CD14-positive monocyte (primary cell): ENCODE measurements around the gene SDK1. TPM values are rescaled to one million over a fixed set of nuclear protein-coding genes. Genes with fewer than 3 reads are reported as not detected.

Experiments
- DNase-seq, 3 donors: peaks; one replicate each; pipeline ENCODE4 v3.0.0-alpha.2; 2011 to 2022
- H2AFZ ChIP-seq: 2 replicates; pipeline ENCODE4 v1.6.0; 2012; ENCODE audit warnings: mild to moderate bottlenecking, low read depth, low read length, inconsistent platforms; ENCODE audit not compliant: insufficient read depth, poor library complexity, severe bottlenecking
- H3K27ac ChIP-seq, 2 donors: 1 replicate in 1 of 2; 2 replicates in 1 of 2; pipeline ENCODE4 v1.5.1; 2012 to 2013; ENCODE audit warnings: low read length in 2 of 2, control low read depth in 1 of 2, inconsistent platforms in 1 of 2, low read depth in 1 of 2, mild to moderate bottlenecking in 1 of 2
- H3K27me3 ChIP-seq, 2 donors: one replicate each; pipeline versions ENCODE4 v1.6.0 to v1.6.1; 2011 to 2013; ENCODE audit warnings: low read length in 2 of 2; ENCODE audit not compliant: control insufficient read depth in 2 of 2, insufficient read depth in 2 of 2
- H3K36me3 ChIP-seq, 2 donors: replicated peaks in 1 of 2; 1 replicate in 1 of 2; 2 replicates in 1 of 2; pipeline versions ENCODE4 v1.5.1 to v1.6.1; 2012 to 2013; ENCODE audit warnings: low read length in 2 of 2, control low read depth in 1 of 2, inconsistent platforms in 1 of 2, mild to moderate bottlenecking in 1 of 2; ENCODE audit not compliant: insufficient read depth in 2 of 2, control insufficient read depth in 1 of 2
- H3K4me1 ChIP-seq, 2 donors: 1 replicate in 1 of 2; 2 replicates in 1 of 2; pipeline versions ENCODE4 v1.5.1 to v1.6.1; 2012 to 2013; ENCODE audit warnings: low read length in 2 of 2, control low read depth in 1 of 2, inconsistent platforms in 1 of 2, mild to moderate bottlenecking in 1 of 2, moderate library complexity in 1 of 2; ENCODE audit not compliant: insufficient read depth in 2 of 2, control insufficient read depth in 1 of 2
- H3K4me2 ChIP-seq: replicated peaks from 2 replicates; pipeline ENCODE3; 2012; ENCODE audit warnings: low read length, moderate library complexity, mild to moderate bottlenecking; ENCODE audit not compliant: poor library complexity, severe bottlenecking; ENCODE audit errors: extremely low read depth
- H3K4me3 ChIP-seq, 3 experiments: fragments of 200-600 bp in 1 of 3; sonication (generic) in 1 of 3; replicated peaks in 1 of 3; 1 replicate in 2 of 3; 2 replicates in 1 of 3; pipeline ENCODE4 v1.5.1; 2011 to 2013; ENCODE audit warnings: low read length in 3 of 3, mild to moderate bottlenecking in 3 of 3, control low read depth in 2 of 3, low read depth in 2 of 3, inconsistent platforms in 1 of 3, moderate library complexity in 1 of 3
- H3K79me2 ChIP-seq: 2 replicates; pipeline ENCODE4 v1.6.0; 2012; ENCODE audit warnings: mild to moderate bottlenecking, control low read depth, inconsistent platforms, low read length, moderate library complexity; ENCODE audit not compliant: insufficient read depth
- H3K9ac ChIP-seq: 2 replicates; pipeline ENCODE4 v1.6.0; 2017; ENCODE audit warnings: low read length, mild to moderate bottlenecking; ENCODE audit not compliant: insufficient read depth, poor library complexity, severe bottlenecking
- H3K9me3 ChIP-seq, 2 donors: replicated peaks in 1 of 2; 1 replicate in 1 of 2; 2 replicates in 1 of 2; pipeline versions ENCODE4 v1.5.1 to v1.6.1; 2012 to 2013; ENCODE audit warnings: low read length in 2 of 2, control low read depth in 1 of 2; ENCODE audit not compliant: control insufficient read depth in 1 of 2, insufficient read depth in 1 of 2
- H4K20me1 ChIP-seq: 2 replicates; pipeline ENCODE4 v1.6.0; 2012; ENCODE audit warnings: mild to moderate bottlenecking, low read length, control low read depth, moderate library complexity; ENCODE audit not compliant: insufficient read depth
- H3K27ac Mint-ChIP-seq, 7 donors: one replicate each; pipeline ENCODE4 v1.8.0; 2020; ENCODE audit warnings: mild to moderate bottlenecking in 7 of 7, mixed read lengths in 7 of 7, moderate library complexity in 6 of 7, inconsistent platforms in 2 of 7
- H3K27me3 Mint-ChIP-seq, 3 donors: one replicate each; pipeline ENCODE4 v1.8.0; 2021 to 2022; ENCODE audit warnings: low read depth in 3 of 3, mild to moderate bottlenecking in 3 of 3, mixed read lengths in 3 of 3, moderate library complexity in 3 of 3, inconsistent platforms in 1 of 3
- H3K36me3 Mint-ChIP-seq, 2 donors: one replicate each; pipeline ENCODE4 v1.8.0; 2020; ENCODE audit warnings: mixed read lengths in 2 of 2, inconsistent platforms in 1 of 2, mild to moderate bottlenecking in 1 of 2
- H3K4me1 Mint-ChIP-seq: one replicate; pipeline ENCODE4 v1.8.0; 2020; ENCODE audit warnings: mild to moderate bottlenecking, mixed read lengths
- H3K4me3 Mint-ChIP-seq, 2 donors: one replicate each; pipeline ENCODE4 v1.8.0; 2020; ENCODE audit warnings: mild to moderate bottlenecking in 2 of 2, mixed read lengths in 2 of 2, moderate library complexity in 1 of 2
- H3K9me3 Mint-ChIP-seq, 7 donors: one replicate each; pipeline ENCODE4 v1.8.0; 2020 to 2022; ENCODE audit warnings: mixed read lengths in 7 of 7, mild to moderate bottlenecking in 6 of 7, moderate library complexity in 6 of 7, inconsistent platforms in 2 of 7
- WGBS: methylation state at CpG from one replicate; pipeline ENCODE4 v1.1.5; 2013; ENCODE audit warnings: missing lambda C conversion rate; ENCODE audit not compliant: insufficient coverage; 5-methylcytosine and 5-hydroxymethylcytosine counted together
- intact Hi-C, 2 donors: fragments of 100-400 bp; cut with micrococcal nuclease; formaldehyde crosslinking; loops; one replicate each; pipeline versions ENCODE4 v1.15.0 to v1.15.1; 2023
- polyA plus RNA-seq, 3 donors: library from polyadenylated mRNA; depleted of rRNA in 1 of 3; unstranded in 2 of 3; stranded (reverse) in 1 of 3; fragments of 300-500 nt in 2 of 3; fragments of >200 nt in 1 of 3; fragmentation: Illumina TruSeq in 2 of 3; gene quantifications; 1 replicate in 2 of 3; 2 replicates in 1 of 3; pipeline ENCODE4 v1.2.3, GENCODE V29; 2012 to 2021
- TF ChIP-seq, protein P1 (sequence below): fragments of 200-600 bp; IDR thresholded peaks from one replicate; pipeline ENCODE4 v1.8.0; 2022; ENCODE audit warnings: antibody characterized with exemption, mild to moderate bottlenecking

The SDK1 gene
- polyA plus RNA-seq, 3 donors: 0.01 TPM; not detected in 2

DNA sequence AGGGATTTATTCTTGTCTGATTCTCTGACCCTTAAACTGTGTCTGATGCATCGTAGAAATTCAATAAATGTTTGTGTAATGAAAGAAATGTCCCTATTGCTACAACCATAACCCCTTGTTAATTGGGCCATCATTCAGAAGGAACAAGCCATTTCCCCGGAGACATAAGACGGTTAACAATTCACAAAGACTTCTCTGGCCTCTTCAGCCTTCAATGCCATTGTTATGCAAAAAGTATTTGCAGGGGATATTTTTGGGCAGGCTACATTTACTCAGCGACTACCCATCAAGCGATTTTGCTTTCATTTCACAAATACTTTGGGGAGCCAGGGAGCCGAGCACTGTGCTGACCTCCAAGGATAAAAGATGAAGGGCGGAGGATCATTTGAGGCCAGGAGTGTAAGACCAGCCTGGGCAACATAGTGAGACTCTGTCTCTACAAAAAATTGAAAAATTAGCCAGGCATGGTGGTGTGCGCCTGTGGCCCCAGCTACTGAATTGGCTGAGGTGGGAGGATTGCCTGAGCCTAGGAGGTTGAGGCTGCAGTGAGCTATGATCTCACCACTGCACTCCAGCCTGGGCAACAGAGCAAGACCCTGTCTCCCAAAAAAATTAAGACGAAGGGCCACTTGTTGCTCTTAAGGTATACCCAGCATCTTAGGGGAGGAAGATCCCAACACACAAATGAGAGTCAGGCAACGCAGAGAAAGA is 20.0 kb upstream of the SDK1 start:
- Mint-ChIP-seq H3K4me3 (no peak overlapping the region), H3K36me3 (no peaks in the 10 kb centered on the region), H3K27ac (no peak overlapping the region), H3K27me3 (peaks cover 0 to 8% (median 3%) of the 10 kb centered on the region in 3 donors), H3K9me3 (peaks cover 0 to 3% (median 0%) of the 10 kb centered on the region in 7 donors), H3K4me1 (no peaks in the 10 kb centered on the region)
- no peak overlapping the region for H3K9ac ChIP-seq
- DNase-seq: no peak
- H4K20me1 ChIP-seq: no peaks in the 10 kb centered on the region
- no peak overlapping the region for H3K4me2 ChIP-seq
- no peak overlapping the region for H2AFZ ChIP-seq
- no peaks in the 10 kb centered on the region for H3K36me3 ChIP-seq
- H3K27ac ChIP-seq: no peak overlapping the region
- intact Hi-C loops: no loop called here
- H3K27me3 ChIP-seq: no peaks in the 10 kb centered on the region
- 100% methylated on average over 4 of the region's 10 CpGs for WGBS
- H3K4me1 ChIP-seq: no peaks in the 10 kb centered on the region
- H3K9me3 ChIP-seq: no peaks in the 10 kb centered on the region
- H3K4me3 ChIP-seq: no peak overlapping the region
- TF ChIP-seq, protein P1, sequence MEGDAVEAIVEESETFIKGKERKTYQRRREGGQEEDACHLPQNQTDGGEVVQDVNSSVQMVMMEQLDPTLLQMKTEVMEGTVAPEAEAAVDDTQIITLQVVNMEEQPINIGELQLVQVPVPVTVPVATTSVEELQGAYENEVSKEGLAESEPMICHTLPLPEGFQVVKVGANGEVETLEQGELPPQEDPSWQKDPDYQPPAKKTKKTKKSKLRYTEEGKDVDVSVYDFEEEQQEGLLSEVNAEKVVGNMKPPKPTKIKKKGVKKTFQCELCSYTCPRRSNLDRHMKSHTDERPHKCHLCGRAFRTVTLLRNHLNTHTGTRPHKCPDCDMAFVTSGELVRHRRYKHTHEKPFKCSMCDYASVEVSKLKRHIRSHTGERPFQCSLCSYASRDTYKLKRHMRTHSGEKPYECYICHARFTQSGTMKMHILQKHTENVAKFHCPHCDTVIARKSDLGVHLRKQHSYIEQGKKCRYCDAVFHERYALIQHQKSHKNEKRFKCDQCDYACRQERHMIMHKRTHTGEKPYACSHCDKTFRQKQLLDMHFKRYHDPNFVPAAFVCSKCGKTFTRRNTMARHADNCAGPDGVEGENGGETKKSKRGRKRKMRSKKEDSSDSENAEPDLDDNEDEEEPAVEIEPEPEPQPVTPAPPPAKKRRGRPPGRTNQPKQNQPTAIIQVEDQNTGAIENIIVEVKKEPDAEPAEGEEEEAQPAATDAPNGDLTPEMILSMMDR: no peak
- H3K79me2 ChIP-seq: no peaks in the 10 kb centered on the region

DNA sequence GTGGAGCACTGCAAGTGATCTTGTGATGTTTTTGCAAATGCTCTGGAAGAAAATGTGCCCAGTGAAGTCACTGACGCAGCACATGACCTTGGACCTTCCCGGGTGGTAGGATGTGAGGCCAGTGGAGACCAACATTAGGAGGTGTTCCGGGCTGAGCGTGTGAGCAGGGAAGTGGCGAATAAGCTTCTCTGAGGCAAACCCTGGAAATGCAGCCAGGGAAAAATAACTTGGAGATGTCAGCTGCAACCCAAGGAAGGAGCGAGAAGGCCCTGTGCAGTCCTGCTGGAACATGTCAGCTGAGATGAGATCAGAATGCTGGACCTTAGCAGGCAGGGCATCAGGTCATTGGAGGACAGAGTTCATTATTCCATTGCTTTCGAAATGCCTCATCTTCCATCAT is 18.6 kb upstream of the SDK1 start:
- TF ChIP-seq, protein P1: no peak
- H3K4me1 Mint-ChIP-seq: no peaks in the 10 kb centered on the region
- Histone ChIP-seq H3K9ac (no peak overlapping the region), H4K20me1 (no peaks in the 10 kb centered on the region), H3K4me2 (no peak overlapping the region), H3K4me3 (no peak overlapping the region), H3K27ac (no peak overlapping the region), H3K79me2 (no peaks in the 10 kb centered on the region), H3K4me1 (no peaks in the 10 kb centered on the region), H3K27me3 (no peaks in the 10 kb centered on the region), H3K36me3 (no peaks in the 10 kb centered on the region), H3K9me3 (no peaks in the 10 kb centered on the region), H2AFZ (no peak overlapping the region)
- H3K27ac Mint-ChIP-seq: no peak overlapping the region
- 93% methylated on average over 6 of the region's 7 CpGs for WGBS
- H3K4me3 Mint-ChIP-seq: no peak overlapping the region
- DNase-seq: no peak
- intact Hi-C loops: no loop called here
- peaks cover 0 to 7% (median 3%) of the 10 kb centered on the region in 7 donors for H3K9me3 Mint-ChIP-seq
- peaks cover 0 to 8% (median 3%) of the 10 kb centered on the region in 3 donors for H3K27me3 Mint-ChIP-seq
- no peaks in the 10 kb centered on the region for H3K36me3 Mint-ChIP-seq
